SK-N-SH (cell line): ENCODE results near the gene COIL. TPM values are rescaled to one million over a fixed set of nuclear protein-coding genes. Genes with fewer than 3 reads are reported as not detected.

ENCODE experiments used
- CTCF ChIA-PET: fragments of 300-600, 350-600 bp; formaldehyde crosslinking; extraction: SDS; loops from one replicate; lab custom pipeline; 2021; lab: Yijun Ruan, JAX
- POLR2A ChIA-PET: fragments of 350-600 bp; sonication (Branson Sonifier 250); formaldehyde crosslinking; extraction: SDS; loops from one replicate; lab custom pipeline; 2020; ENCODE audit warnings: antibody characterized with exemption, inconsistent platforms; lab: Yijun Ruan, JAX
- DNase-seq: peaks from one replicate; pipeline ENCODE4 v3.0.0; 2012
- H2AFZ ChIP-seq: fragments of 200-600 bp; sonication (generic); 2 replicates; pipeline ENCODE4 v1.8.1; 2016; ENCODE audit warnings: antibody characterized with exemption, mild to moderate bottlenecking, low read depth
- H3F3A ChIP-seq: fragments of 200-600 bp; sonication (generic); replicated peaks from 2 replicates; pipeline ENCODE3; 2016; ENCODE audit warnings: antibody characterized with exemption, mild to moderate bottlenecking; ENCODE audit not compliant: insufficient read depth
- H3K27ac ChIP-seq, 2 experiments: fragments of 200-500 bp in 1 of 2; fragments of 200-600 bp in 1 of 2; sonication (Bioruptor generic) in 1 of 2; sonication (generic), shearing (Covaris generic) in 1 of 2; 2 replicates each; pipeline versions ENCODE4 v1.5.1 to v1.6.1; 2014 to 2016; ENCODE audit warnings: low read depth in 2 of 2, inconsistent platforms in 1 of 2, low read length in 1 of 2, mild to moderate bottlenecking in 1 of 2, mixed read lengths in 1 of 2
- H3K27me3 ChIP-seq: fragments of 200-600 bp; sonication (generic), shearing (Covaris generic); 2 replicates; pipeline ENCODE4 v1.6.1; 2016; ENCODE audit warnings: mixed run types; ENCODE audit not compliant: insufficient read depth
- H3K36me3 ChIP-seq, 2 experiments: fragments of 200-500 bp in 1 of 2; fragments of 200-600 bp in 1 of 2; sonication (Bioruptor generic) in 1 of 2; sonication (generic) in 1 of 2; replicated peaks in 1 of 2; 2 replicates each; pipeline versions ENCODE3 to v1.5.1; 2014 to 2016; ENCODE audit warnings: low read length in 1 of 2, mild to moderate bottlenecking in 1 of 2; ENCODE audit not compliant: insufficient read depth in 2 of 2, control insufficient read depth in 1 of 2
- H3K4me1 ChIP-seq, 2 experiments: fragments of 200-500 bp in 1 of 2; fragments of 200-600 bp in 1 of 2; sonication (Bioruptor generic) in 1 of 2; sonication (generic), shearing (Covaris generic) in 1 of 2; 2 replicates each; pipeline versions ENCODE4 v1.5.1 to v1.6.1; 2014 to 2016; ENCODE audit warnings: low read depth in 1 of 2, low read length in 1 of 2, mixed run types in 1 of 2; ENCODE audit not compliant: insufficient read depth in 2 of 2, control insufficient read depth in 1 of 2
- H3K4me2 ChIP-seq: fragments of 200-600 bp; sonication (generic), shearing (Covaris generic); 2 replicates; pipeline ENCODE4 v1.6.1; 2017; ENCODE audit warnings: mixed run types
- H3K4me3 ChIP-seq, 2 experiments: fragments of 200-500 bp in 1 of 2; fragments of 200-600 bp in 1 of 2; sonication (Bioruptor generic) in 1 of 2; sonication (generic), shearing (Covaris generic) in 1 of 2; 2 replicates each; pipeline versions ENCODE4 v1.5.1 to v1.8.1; 2014 to 2016; ENCODE audit warnings: low read depth in 2 of 2, inconsistent platforms in 1 of 2, low read length in 1 of 2, mild to moderate bottlenecking in 1 of 2, mixed read lengths in 1 of 2, moderate library complexity in 1 of 2
- H3K79me2 ChIP-seq: fragments of 200-600 bp; sonication (generic); 2 replicates; pipeline ENCODE4 v1.8.1; 2017; ENCODE audit warnings: mild to moderate bottlenecking; ENCODE audit not compliant: insufficient read depth
- H3K9ac ChIP-seq: fragments of 200-600 bp; sonication (generic); 2 replicates; pipeline ENCODE4 v1.6.1; 2017; ENCODE audit warnings: mixed run types
- H3K9me2 ChIP-seq: fragments of 200-600 bp; sonication (generic); 2 replicates; pipeline ENCODE4 v1.6.1; 2017; ENCODE audit warnings: mixed run types
- H3K9me3 ChIP-seq: fragments of 200-600 bp; sonication (generic); 2 replicates; pipeline ENCODE4 v1.6.1; 2017; ENCODE audit warnings: mixed run types, mild to moderate bottlenecking, moderate library complexity
- H4K20me1 ChIP-seq: fragments of 200-600 bp; sonication (generic); 2 replicates; pipeline ENCODE4 v1.6.1; 2017; ENCODE audit warnings: mild to moderate bottlenecking, mixed run types; ENCODE audit not compliant: insufficient read depth
- ELF1 ChIP-seq: IDR thresholded peaks from 2 replicates; pipeline ENCODE4 v1.4.0; 2012
- EP300 ChIP-seq, 2 experiments: IDR thresholded peaks; 2 replicates each; pipeline versions ENCODE4 v1.4.0 to v1.6.1; 2012; ENCODE audit warnings: borderline replicate concordance in 1 of 2, low read depth in 1 of 2, low read length in 1 of 2
- EZH2phosphoT487 ChIP-seq: fragments of 200-600 bp; sonication (generic); IDR thresholded peaks from 2 replicates; pipeline ENCODE4 v1.6.1; 2017; ENCODE audit warnings: low read depth, mixed run types, mild to moderate bottlenecking, antibody characterized with exemption, moderate library complexity, borderline replicate concordance
- GABPA ChIP-seq: IDR thresholded peaks from 2 replicates; pipeline ENCODE4 v1.4.0; 2012; ENCODE audit warnings: low read depth, mild to moderate bottlenecking
- GATA2 ChIP-seq: sonication (generic); formaldehyde crosslinking; IDR thresholded peaks from 2 replicates; pipeline ENCODE4 v1.5.0; 2020; ENCODE audit warnings: mild to moderate bottlenecking, missing genetic modification reagents
- MXI1 ChIP-seq: IDR thresholded peaks from 2 replicates; pipeline ENCODE4 v1.6.1; 2012; ENCODE audit warnings: mild to moderate bottlenecking, low read depth, low read length, improper control_type of control experiment
- RCOR1 ChIP-seq: fragments of 150-350 bp; IDR thresholded peaks from 2 replicates; pipeline ENCODE4 v1.6.1; 2017; ENCODE audit warnings: antibody characterized with exemption, low read length
- SIN3A ChIP-seq: IDR thresholded peaks from 2 replicates; pipeline ENCODE4 v1.6.1; 2012; ENCODE audit warnings: low read depth, mild to moderate bottlenecking, low read length, moderate library complexity, borderline replicate concordance
- SMC3 ChIP-seq: IDR thresholded peaks from 2 replicates; pipeline ENCODE4 v1.6.1; 2012; ENCODE audit warnings: low read depth, low read length, improper control_type of control experiment
- WGBS: methylation state at CpG from one replicate; pipeline ENCODE4 v1.1.6; 2017; ENCODE audit warnings: low lambda C conversion rate; 5-methylcytosine and 5-hydroxymethylcytosine counted together
- polyA plus RNA-seq, 3 experiments: library from polyadenylated mRNA; depleted of rRNA; stranded (reverse); fragments of >200 nt; gene quantifications; 2 replicates each; pipeline ENCODE4 v1.2.3, GENCODE V29; 2012
- TF ChIP-seq, protein P1 (sequence below): fragments of 150-350 bp; IDR thresholded peaks from 2 replicates; pipeline ENCODE4 v1.6.1; 2016; ENCODE audit warnings: mild to moderate bottlenecking, low read depth, low read length
- TF ChIP-seq, protein P2 (sequence below): IDR thresholded peaks from 2 replicates; pipeline ENCODE4 v1.6.1; 2012; ENCODE audit warnings: mild to moderate bottlenecking, low read depth, low read length, moderate library complexity

The COIL gene
- polyA plus RNA-seq, 1 of the 3 experiments (the other 2 are of a cell fraction): 3.9 TPM

DNA sequence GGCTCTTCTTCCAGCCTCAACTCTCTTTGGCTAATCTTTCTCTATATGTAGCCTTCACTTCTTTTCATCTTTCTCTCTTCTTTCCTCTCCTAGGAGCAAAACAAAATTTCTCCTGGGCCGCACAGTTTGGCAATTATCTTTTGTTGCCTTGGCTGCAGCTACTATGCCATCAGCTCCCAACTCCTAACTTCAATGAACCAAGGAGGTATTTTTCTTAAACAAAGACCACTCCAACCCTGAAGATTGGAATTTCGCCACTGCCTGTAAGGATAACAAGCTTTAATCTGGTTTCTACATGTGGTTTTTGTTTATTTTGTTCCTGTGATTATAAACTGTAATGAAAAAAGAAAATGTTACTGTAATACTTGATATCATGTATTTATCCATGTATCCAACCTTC is 14.8 kb upstream of the COIL start:
- H3K36me3 ChIP-seq: no peaks in the 10 kb centered on the region
- H3K79me2 ChIP-seq: no peaks in the 10 kb centered on the region
- H3K9me3 ChIP-seq: no peaks in the 10 kb centered on the region
- H3K27ac ChIP-seq: no peak overlapping the region
- CTCF ChIA-PET: interaction anchor here (0.6 to 1.4 kb wide), 5 partner anchors 9 to 197 kb away, joined by 3 to 5 read pairs (median 4); no protein-coding TSS in a partner anchor
- no peaks in the 10 kb centered on the region for H4K20me1 ChIP-seq
- no peak overlapping the region for H3K4me2 ChIP-seq
- POLR2A ChIA-PET: interaction anchor here (0.6 kb wide), 1 partner anchor 9 kb away, joined by 3 read pairs; no protein-coding TSS in a partner anchor
- peaks cover 5 to 12% of the 10 kb centered on the region in 2 experiments; a peak in 3 of 4 replicates for H3K4me1 ChIP-seq
- 73% methylated on average over 2 of the region's 2 CpGs for WGBS
- H3K4me3 ChIP-seq: no peak overlapping the region
- H3K9me2 ChIP-seq: no peaks in the 10 kb centered on the region
- H3K9ac ChIP-seq: no peak overlapping the region
- no peaks in the 10 kb centered on the region for H3F3A ChIP-seq
- H2AFZ ChIP-seq: no peak overlapping the region
- no peak for DNase-seq
- no peaks in the 10 kb centered on the region; the same call in 1 of the 2 replicates for H3K27me3 ChIP-seq
- TF ChIP-seq EP300 (IDR thresholded peaks at IDR 0.05; ENCODE audit: borderline replicate concordance in 1 of 2, low read depth in 1 of 2, low read length in 1 of 2): no peak
- TF ChIP-seq GABPA: no peak
- no peak for TF ChIP-seq RCOR1
- TF ChIP-seq ELF1: no peak
- TF ChIP-seq SIN3A: no peak
- no peak for TF ChIP-seq MXI1
- TF ChIP-seq EZH2phosphoT487: no peak
- TF ChIP-seq, protein P1, sequence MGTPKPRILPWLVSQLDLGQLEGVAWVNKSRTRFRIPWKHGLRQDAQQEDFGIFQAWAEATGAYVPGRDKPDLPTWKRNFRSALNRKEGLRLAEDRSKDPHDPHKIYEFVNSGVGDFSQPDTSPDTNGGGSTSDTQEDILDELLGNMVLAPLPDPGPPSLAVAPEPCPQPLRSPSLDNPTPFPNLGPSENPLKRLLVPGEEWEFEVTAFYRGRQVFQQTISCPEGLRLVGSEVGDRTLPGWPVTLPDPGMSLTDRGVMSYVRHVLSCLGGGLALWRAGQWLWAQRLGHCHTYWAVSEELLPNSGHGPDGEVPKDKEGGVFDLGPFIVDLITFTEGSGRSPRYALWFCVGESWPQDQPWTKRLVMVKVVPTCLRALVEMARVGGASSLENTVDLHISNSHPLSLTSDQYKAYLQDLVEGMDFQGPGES: no peak

DNA sequence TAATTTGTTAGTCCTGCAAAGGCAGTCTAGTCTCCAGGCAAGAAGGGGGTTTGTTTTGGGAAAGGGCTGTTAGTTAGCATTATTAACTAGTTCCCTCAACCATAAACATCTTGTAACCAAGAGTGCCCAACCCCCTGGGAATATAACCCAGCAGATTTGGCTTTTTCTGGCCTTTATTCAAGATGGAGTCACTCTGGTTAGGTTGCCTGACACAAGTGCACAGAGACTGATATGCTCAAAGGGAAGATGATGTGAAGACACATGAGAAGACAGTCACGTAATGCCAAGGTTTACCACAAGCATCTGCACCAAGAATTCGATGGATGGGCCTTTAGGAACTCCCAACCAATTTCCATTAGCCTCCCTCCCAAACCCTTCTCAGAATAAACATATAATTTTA is 13.2 kb upstream of the COIL start:
- Histone ChIP-seq H3K4me2 (no peak overlapping the region), H3K9me3 (no peaks in the 10 kb centered on the region), H3K4me3 (no peak overlapping the region), H3K79me2 (no peaks in the 10 kb centered on the region), H3K9ac (no peak overlapping the region), H3K9me2 (no peaks in the 10 kb centered on the region), H3K4me1 (peaks cover under 1 to 11% of the 10 kb centered on the region in 2 experiments; a peak in 3 of 4 replicates), H3K27me3 (no peaks in the 10 kb centered on the region; the same call in 1 of the 2 replicates), H3K27ac (no peak overlapping the region), H3K36me3 (no peaks in the 10 kb centered on the region), H3F3A (no peaks in the 10 kb centered on the region), H2AFZ (no peak overlapping the region), H4K20me1 (no peaks in the 10 kb centered on the region)
- ChIA-PET CTCF (no interaction called here), POLR2A (no interaction called here)
- TF ChIP-seq, protein P1: no peak
- WGBS: 60% methylated on average over 2 of the region's 2 CpGs
- no peak for DNase-seq

DNA sequence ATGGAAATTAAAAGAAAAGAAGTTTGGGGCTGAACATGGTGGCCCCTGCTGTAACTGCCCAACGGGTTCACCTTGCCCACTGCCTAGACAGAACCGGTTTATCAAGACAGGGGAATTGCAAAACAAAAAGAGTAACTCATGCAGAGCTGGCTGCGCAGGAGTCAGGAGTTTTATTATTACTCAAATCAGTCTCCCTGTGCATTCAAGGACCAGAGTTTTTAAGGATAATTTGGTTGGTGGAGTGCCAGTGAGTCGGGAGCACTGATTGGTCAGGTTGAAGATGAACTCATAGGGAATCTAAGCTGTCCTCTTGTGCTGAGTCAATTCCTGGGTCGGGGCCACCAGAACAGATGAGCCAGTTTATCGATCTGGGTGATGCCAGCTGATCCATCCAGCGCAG is 12.7 kb upstream of the COIL start:
- no peaks in the 10 kb centered on the region for H3F3A ChIP-seq
- H3K79me2 ChIP-seq: no peaks in the 10 kb centered on the region
- peaks cover 0 to 5% of the 10 kb centered on the region in 2 experiments; a peak in 3 of 4 replicates for H3K4me1 ChIP-seq
- H3K4me2 ChIP-seq: no peak overlapping the region
- H3K9me3 ChIP-seq: no peaks in the 10 kb centered on the region
- H3K9me2 ChIP-seq: no peaks in the 10 kb centered on the region
- no peak overlapping the region for H3K9ac ChIP-seq
- no peak overlapping the region for H3K4me3 ChIP-seq
- WGBS: 66% methylated on average over 7 of the region's 7 CpGs
- no peaks in the 10 kb centered on the region for H3K36me3 ChIP-seq
- H4K20me1 ChIP-seq: no peaks in the 10 kb centered on the region
- TF ChIP-seq, protein P2, sequence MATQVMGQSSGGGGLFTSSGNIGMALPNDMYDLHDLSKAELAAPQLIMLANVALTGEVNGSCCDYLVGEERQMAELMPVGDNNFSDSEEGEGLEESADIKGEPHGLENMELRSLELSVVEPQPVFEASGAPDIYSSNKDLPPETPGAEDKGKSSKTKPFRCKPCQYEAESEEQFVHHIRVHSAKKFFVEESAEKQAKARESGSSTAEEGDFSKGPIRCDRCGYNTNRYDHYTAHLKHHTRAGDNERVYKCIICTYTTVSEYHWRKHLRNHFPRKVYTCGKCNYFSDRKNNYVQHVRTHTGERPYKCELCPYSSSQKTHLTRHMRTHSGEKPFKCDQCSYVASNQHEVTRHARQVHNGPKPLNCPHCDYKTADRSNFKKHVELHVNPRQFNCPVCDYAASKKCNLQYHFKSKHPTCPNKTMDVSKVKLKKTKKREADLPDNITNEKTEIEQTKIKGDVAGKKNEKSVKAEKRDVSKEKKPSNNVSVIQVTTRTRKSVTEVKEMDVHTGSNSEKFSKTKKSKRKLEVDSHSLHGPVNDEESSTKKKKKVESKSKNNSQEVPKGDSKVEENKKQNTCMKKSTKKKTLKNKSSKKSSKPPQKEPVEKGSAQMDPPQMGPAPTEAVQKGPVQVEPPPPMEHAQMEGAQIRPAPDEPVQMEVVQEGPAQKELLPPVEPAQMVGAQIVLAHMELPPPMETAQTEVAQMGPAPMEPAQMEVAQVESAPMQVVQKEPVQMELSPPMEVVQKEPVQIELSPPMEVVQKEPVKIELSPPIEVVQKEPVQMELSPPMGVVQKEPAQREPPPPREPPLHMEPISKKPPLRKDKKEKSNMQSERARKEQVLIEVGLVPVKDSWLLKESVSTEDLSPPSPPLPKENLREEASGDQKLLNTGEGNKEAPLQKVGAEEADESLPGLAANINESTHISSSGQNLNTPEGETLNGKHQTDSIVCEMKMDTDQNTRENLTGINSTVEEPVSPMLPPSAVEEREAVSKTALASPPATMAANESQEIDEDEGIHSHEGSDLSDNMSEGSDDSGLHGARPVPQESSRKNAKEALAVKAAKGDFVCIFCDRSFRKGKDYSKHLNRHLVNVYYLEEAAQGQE: no peak
- TF ChIP-seq SMC3 (no peak), GATA2 (CRISPR knock-in tag) (no peak)
- CTCF ChIA-PET: no interaction called here
- POLR2A ChIA-PET: no interaction called here
- H3K27me3 ChIP-seq: no peaks in the 10 kb centered on the region; the same call in 1 of the 2 replicates
- no peak overlapping the region for H2AFZ ChIP-seq
- no peak overlapping the region for H3K27ac ChIP-seq
- no peak for DNase-seq
